Mesenchymal stem cell (in vitro differentiated cells and primary cell): ENCODE measurements around the gene PXDC1.

Source experiments
- DNase-seq: peaks from one replicate; pipeline ENCODE4 v3.0.0-alpha.2; 2013
- H2AFZ ChIP-seq: one replicate; pipeline ENCODE4 v1.6.1; 2013; ENCODE audit warnings: low read depth, mild to moderate bottlenecking, control low read depth, inconsistent platforms, low read length, moderate library complexity
- H2AK5ac ChIP-seq: 2 replicates; pipeline ENCODE4 v1.6.1; 2013; ENCODE audit warnings: low read length, moderate library complexity, mild to moderate bottlenecking, inconsistent platforms; ENCODE audit not compliant: severe bottlenecking
- H2BK120ac ChIP-seq: one replicate; pipeline ENCODE4 v1.6.1; 2013; ENCODE audit warnings: low read depth, mild to moderate bottlenecking, inconsistent platforms, low read length, moderate library complexity
- H2BK12ac ChIP-seq, 2 experiments: one replicate each; pipeline ENCODE4 v1.6.1; 2013; ENCODE audit warnings: inconsistent platforms in 2 of 2, low read length in 2 of 2, mild to moderate bottlenecking in 2 of 2, moderate library complexity in 2 of 2, control low read depth in 1 of 2
- H2BK15ac ChIP-seq: one replicate; pipeline ENCODE4 v1.6.1; 2013; ENCODE audit warnings: mild to moderate bottlenecking, low read depth, inconsistent platforms; ENCODE audit not compliant: poor library complexity, severe bottlenecking
- H2BK5ac ChIP-seq: 2 replicates; pipeline ENCODE4 v1.6.1; 2013; ENCODE audit warnings: low read depth, mild to moderate bottlenecking, low read length, control low read depth, inconsistent platforms; ENCODE audit not compliant: poor library complexity, severe bottlenecking
- H3K14ac ChIP-seq, 2 experiments: one replicate each; pipeline ENCODE4 v1.6.1; 2013; ENCODE audit warnings: inconsistent platforms in 2 of 2, low read length in 2 of 2, control low read depth in 1 of 2, mild to moderate bottlenecking in 1 of 2, moderate library complexity in 1 of 2
- H3K18ac ChIP-seq, 2 experiments: one replicate each; pipeline ENCODE4 v1.6.1; 2013; ENCODE audit warnings: inconsistent platforms in 2 of 2, low read length in 2 of 2, control low read depth in 1 of 2, low read depth in 1 of 2, mild to moderate bottlenecking in 1 of 2
- H3K23ac ChIP-seq, 2 experiments: one replicate each; pipeline ENCODE4 v1.6.1; 2013; ENCODE audit warnings: inconsistent platforms in 2 of 2, low read length in 2 of 2, mild to moderate bottlenecking in 2 of 2, moderate library complexity in 2 of 2, control low read depth in 1 of 2
- H3K27ac ChIP-seq: 2 replicates; pipeline ENCODE4 v1.5.1; 2013; ENCODE audit warnings: mild to moderate bottlenecking, moderate library complexity, low read length, control low read depth, inconsistent platforms; ENCODE audit not compliant: poor library complexity, severe bottlenecking
- H3K27me3 ChIP-seq, 2 experiments: 2 replicates each; pipeline versions ENCODE4 v1.6.1 to v1.7.0; 2013; ENCODE audit warnings: low read length in 2 of 2, mild to moderate bottlenecking in 2 of 2, moderate library complexity in 2 of 2, control low read depth in 1 of 2, inconsistent platforms in 1 of 2; ENCODE audit not compliant: control insufficient read depth in 1 of 2, insufficient read depth in 1 of 2
- H3K36me3 ChIP-seq, 2 experiments: 2 replicates each; pipeline versions ENCODE4 v1.6.1 to v1.7.0; 2013; ENCODE audit warnings: low read length in 2 of 2, control low read depth in 1 of 2, inconsistent platforms in 1 of 2, low read depth in 1 of 2, mild to moderate bottlenecking in 1 of 2; ENCODE audit not compliant: insufficient read depth in 2 of 2, control insufficient read depth in 1 of 2
- H3K4ac ChIP-seq, 2 experiments: one replicate each; pipeline ENCODE4 v1.6.1; 2013; ENCODE audit warnings: inconsistent platforms in 2 of 2, low read length in 2 of 2, mild to moderate bottlenecking in 2 of 2, moderate library complexity in 2 of 2, control low read depth in 1 of 2, low read depth in 1 of 2
- H3K4me1 ChIP-seq: 2 replicates; pipeline ENCODE4 v1.6.1; 2013; ENCODE audit warnings: low read depth, low read length, control low read depth; ENCODE audit not compliant: control insufficient read depth, insufficient read depth
- H3K4me2 ChIP-seq: 2 replicates; pipeline ENCODE4 v1.6.1; 2013; ENCODE audit warnings: low read length, mild to moderate bottlenecking, inconsistent platforms; ENCODE audit not compliant: poor library complexity, severe bottlenecking
- H3K4me3 ChIP-seq, 2 experiments: 2 replicates each; pipeline versions ENCODE4 v1.5.1 to v1.7.0; 2013; ENCODE audit warnings: low read length in 2 of 2, mild to moderate bottlenecking in 2 of 2, control low read depth in 1 of 2, low read depth in 1 of 2; ENCODE audit not compliant: insufficient read depth in 1 of 2
- H3K79me1 ChIP-seq: replicated peaks from 2 replicates; pipeline ENCODE4 v1.6.1; 2013; ENCODE audit warnings: mild to moderate bottlenecking, control low read depth, low read length, inconsistent platforms; ENCODE audit not compliant: poor library complexity, severe bottlenecking
- H3K9ac ChIP-seq: 2 replicates; pipeline ENCODE4 v1.7.0; 2013; ENCODE audit warnings: mild to moderate bottlenecking, low read length, moderate library complexity
- H3K9me3 ChIP-seq: 2 replicates; pipeline ENCODE4 v1.7.0; 2013; ENCODE audit warnings: mild to moderate bottlenecking, low read length; ENCODE audit not compliant: control insufficient read depth
- H4K8ac ChIP-seq: one replicate; pipeline ENCODE4 v1.6.1; 2013; ENCODE audit warnings: inconsistent platforms, mild to moderate bottlenecking, low read length, moderate library complexity
- H4K91ac ChIP-seq: one replicate; pipeline ENCODE4 v1.6.1; 2013; ENCODE audit warnings: mild to moderate bottlenecking, low read length, inconsistent platforms
- WGBS: methylation state at CpG from one replicate; pipeline ENCODE4 v1.1.7; 2013; ENCODE audit warnings: mixed read lengths; 5-methylcytosine and 5-hydroxymethylcytosine counted together

The PXDC1 gene

DNA sequence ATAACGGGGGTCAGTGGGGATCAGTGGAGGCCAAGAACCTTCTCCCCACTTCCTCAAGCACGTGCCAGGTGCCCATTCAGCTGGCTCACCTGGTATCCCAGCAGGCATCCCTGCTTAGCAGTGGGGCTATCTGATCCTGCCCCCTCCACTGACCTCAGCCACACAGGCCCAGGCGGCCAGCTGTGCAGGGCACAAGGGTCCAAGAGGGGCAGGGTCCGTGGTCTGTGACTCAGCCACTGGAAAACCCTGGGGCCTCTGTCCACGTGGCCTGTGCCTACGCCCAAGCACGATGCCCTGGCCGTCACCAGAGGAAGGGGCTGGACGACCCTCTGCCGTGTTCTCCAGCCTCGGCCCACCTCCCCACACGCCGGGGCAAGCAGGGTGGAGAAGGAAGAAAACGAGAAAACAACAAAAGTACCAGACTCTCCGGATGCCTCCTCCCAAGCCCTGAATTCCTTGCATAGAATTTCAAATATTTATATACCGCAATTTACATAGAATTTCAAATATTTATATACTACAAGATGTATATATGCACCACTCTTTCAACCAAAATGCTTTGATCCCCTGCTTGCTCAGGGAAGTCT is 12.1 kb downstream of the PXDC1 start:
- H3K79me1 ChIP-seq = peaks cover 26% of the 10 kb centered on the region
- H3K14ac ChIP-seq = peak overlapping the region in 1 of 2 experiments; percentile 53
- H2AK5ac ChIP-seq = no peak overlapping the region
- H3K4me1 ChIP-seq = peaks cover 32% of the 10 kb centered on the region
- peak overlapping the region; percentile 34 for H4K91ac ChIP-seq
- peak; percentile 33 for DNase-seq
- no peak overlapping the region for H3K4ac ChIP-seq
- no peaks in the 10 kb centered on the region for H3K27me3 ChIP-seq
- H2BK120ac ChIP-seq = no peak overlapping the region
- H2BK5ac ChIP-seq = no peak overlapping the region
- no peak overlapping the region for H3K27ac ChIP-seq
- H4K8ac ChIP-seq = peak overlapping the region; percentile 41
- peak overlapping the region in 1 of 2 experiments; percentile 37 for H3K18ac ChIP-seq
- H3K23ac ChIP-seq = peak overlapping the region in 1 of 2 experiments; percentile 9
- peak overlapping the region in 1 of 2 experiments; percentile 37 for H2BK12ac ChIP-seq
- WGBS = 64% methylated on average over 11 of the region's 16 CpGs
- no peak overlapping the region for H3K4me2 ChIP-seq
- H3K36me3 ChIP-seq = peaks cover 53 to 57% of the 10 kb centered on the region in 2 experiments
- H3K4me3 ChIP-seq = no peak overlapping the region
- no peak overlapping the region for H2AFZ ChIP-seq
- H3K9me3 ChIP-seq = peaks cover 9% of the 10 kb centered on the region
- peak overlapping the region; percentile 32 for H3K9ac ChIP-seq
- H2BK15ac ChIP-seq = no peak overlapping the region

DNA sequence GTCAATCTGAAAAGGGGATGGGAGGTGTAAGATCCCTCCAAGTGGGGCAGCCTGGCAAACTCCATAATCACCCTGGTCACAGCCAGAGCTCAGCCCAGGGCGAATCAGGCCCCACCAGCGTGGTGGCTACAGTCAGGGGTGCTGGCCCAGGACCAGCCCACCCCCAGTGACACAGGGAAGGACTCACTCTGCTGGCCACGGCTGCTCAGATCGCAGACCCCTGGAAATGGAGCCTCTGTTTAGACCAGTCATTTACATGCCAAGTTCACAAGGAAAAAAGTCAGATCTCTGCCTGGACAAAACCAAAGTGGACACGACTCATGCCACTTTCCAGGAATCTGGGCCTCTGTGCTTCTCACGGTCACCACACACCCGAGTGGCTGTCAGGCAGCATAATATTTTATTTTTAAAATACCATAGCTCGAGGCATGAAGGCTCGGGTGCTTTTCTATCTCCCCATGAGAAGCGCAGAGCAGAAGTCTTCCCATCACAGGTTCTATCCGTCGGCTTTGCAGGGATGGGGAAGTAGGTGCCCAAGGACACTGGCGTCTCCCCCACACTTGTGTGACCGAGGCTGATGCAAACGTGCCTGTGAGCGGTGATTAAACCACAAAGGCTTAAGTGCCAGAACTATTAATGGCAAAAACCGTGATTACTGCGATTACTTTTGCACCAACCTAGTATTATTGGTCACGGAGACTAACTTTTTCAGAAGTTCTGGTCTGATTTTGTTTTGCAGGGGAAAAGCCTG is 13.0 kb downstream of the PXDC1 start:
- no peak overlapping the region for H3K23ac ChIP-seq
- no peak overlapping the region for H2BK5ac ChIP-seq
- H3K14ac ChIP-seq = no peak overlapping the region
- H3K9ac ChIP-seq = peak overlapping the region; percentile 32
- no peak overlapping the region for H3K4me3 ChIP-seq
- H2AFZ ChIP-seq = no peak overlapping the region
- no peaks in the 10 kb centered on the region for H3K27me3 ChIP-seq
- no peak overlapping the region for H4K91ac ChIP-seq
- H3K27ac ChIP-seq = no peak overlapping the region
- H3K9me3 ChIP-seq = peaks cover 9% of the 10 kb centered on the region
- H2BK15ac ChIP-seq = no peak overlapping the region
- DNase-seq = peak; percentile 34
- H2BK12ac ChIP-seq = no peak overlapping the region
- peaks cover 62 to 63% of the 10 kb centered on the region in 2 experiments for H3K36me3 ChIP-seq
- WGBS = 92% methylated on average over 19 of the region's 19 CpGs
- no peak overlapping the region for H3K4me2 ChIP-seq
- no peak overlapping the region for H3K4ac ChIP-seq
- peaks cover 31% of the 10 kb centered on the region for H3K79me1 ChIP-seq
- H2BK120ac ChIP-seq = no peak overlapping the region
- no peak overlapping the region for H3K18ac ChIP-seq
- no peak overlapping the region for H2AK5ac ChIP-seq
- no peak overlapping the region for H4K8ac ChIP-seq
- peaks cover 25% of the 10 kb centered on the region for H3K4me1 ChIP-seq

DNA sequence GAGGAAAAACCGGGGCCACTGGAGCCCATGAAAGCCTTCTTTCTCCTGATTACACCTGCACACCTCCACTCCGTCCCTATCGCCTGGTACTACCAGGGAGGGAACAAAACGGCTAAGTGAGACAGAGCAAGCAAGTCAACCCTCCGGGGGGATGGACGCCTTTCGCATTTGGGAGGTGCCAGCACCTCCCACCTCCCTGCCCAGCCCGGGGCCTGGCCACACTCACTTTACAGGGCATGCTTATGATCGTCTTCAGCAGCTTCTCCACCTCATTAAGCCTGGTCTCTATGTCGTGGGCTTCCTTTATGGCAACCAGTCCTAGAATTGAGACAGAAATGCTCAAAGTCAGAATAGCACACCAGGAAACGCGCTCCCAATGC is 13.7 kb downstream of the PXDC1 start:
- no peak overlapping the region for H2BK15ac ChIP-seq
- no peak overlapping the region for H2AK5ac ChIP-seq
- H3K36me3 ChIP-seq = peaks cover 69% of the 10 kb centered on the region in 2 experiments
- H3K9ac ChIP-seq = peak overlapping the region; percentile 32
- no peak overlapping the region for H3K14ac ChIP-seq
- H2BK12ac ChIP-seq = no peak overlapping the region
- H3K4me3 ChIP-seq = no peak overlapping the region
- H3K4me1 ChIP-seq = peaks cover 21% of the 10 kb centered on the region
- DNase-seq = no peak
- peaks cover 31% of the 10 kb centered on the region for H3K79me1 ChIP-seq
- H2BK5ac ChIP-seq = no peak overlapping the region
- no peak overlapping the region for H3K4ac ChIP-seq
- no peak overlapping the region for H4K91ac ChIP-seq
- no peaks in the 10 kb centered on the region for H3K27me3 ChIP-seq
- no peak overlapping the region for H3K18ac ChIP-seq
- peaks cover 9% of the 10 kb centered on the region for H3K9me3 ChIP-seq
- no peak overlapping the region for H3K4me2 ChIP-seq
- WGBS = 96% methylated on average over 12 of the region's 12 CpGs
- no peak overlapping the region for H4K8ac ChIP-seq
- H3K27ac ChIP-seq = no peak overlapping the region
- H3K23ac ChIP-seq = no peak overlapping the region
- no peak overlapping the region for H2BK120ac ChIP-seq
- no peak overlapping the region for H2AFZ ChIP-seq

DNA sequence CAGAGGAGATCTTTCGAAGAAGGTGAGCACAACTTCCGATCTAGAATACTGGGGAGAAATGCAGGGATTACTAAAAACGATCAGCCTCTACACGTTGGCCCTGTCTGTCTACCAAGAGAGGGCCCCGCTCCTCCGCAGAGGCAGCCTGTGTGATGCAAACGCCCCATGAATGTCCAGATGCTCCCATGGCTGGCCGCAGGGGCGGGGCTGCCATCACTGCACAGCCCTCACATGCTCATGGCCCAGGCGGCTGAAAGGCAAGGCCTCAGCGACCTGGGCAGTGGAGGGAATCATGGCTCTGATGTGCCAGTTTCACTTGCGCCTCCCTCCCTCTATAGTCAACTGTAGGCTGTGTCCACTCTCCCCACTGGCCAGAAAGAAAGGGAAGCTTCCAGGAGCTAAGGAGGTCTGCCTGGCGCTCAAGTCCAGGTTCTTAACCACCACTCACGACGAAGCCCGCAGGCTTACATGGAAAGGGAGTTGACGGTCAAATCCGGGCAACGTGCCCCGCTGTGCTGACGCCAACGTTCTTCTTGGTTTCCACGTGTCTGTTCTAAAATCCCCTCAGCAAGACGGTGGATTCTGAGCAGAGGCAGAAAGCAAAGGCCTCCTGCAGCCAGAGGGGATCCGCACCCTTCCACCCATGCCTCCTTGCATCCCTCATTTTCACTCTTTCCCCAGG is 14.2 kb downstream of the PXDC1 start:
- no peak overlapping the region for H2BK15ac ChIP-seq
- H3K9ac ChIP-seq = peak overlapping the region; percentile 29
- H4K8ac ChIP-seq = no peak overlapping the region
- no peak overlapping the region for H3K27ac ChIP-seq
- H3K27me3 ChIP-seq = no peaks in the 10 kb centered on the region
- no peak overlapping the region for H3K23ac ChIP-seq
- peaks cover 9% of the 10 kb centered on the region for H3K9me3 ChIP-seq
- H4K91ac ChIP-seq = no peak overlapping the region
- 94% methylated on average over 25 of the region's 25 CpGs for WGBS
- no peak overlapping the region for H3K4ac ChIP-seq
- no peak overlapping the region for H3K4me3 ChIP-seq
- H3K79me1 ChIP-seq = peaks cover 31% of the 10 kb centered on the region
- no peak overlapping the region for H2BK12ac ChIP-seq
- H3K14ac ChIP-seq = no peak overlapping the region
- no peak overlapping the region for H2AFZ ChIP-seq
- no peak overlapping the region for H2AK5ac ChIP-seq
- H3K4me1 ChIP-seq = peaks cover 18% of the 10 kb centered on the region
- H2BK5ac ChIP-seq = no peak overlapping the region
- DNase-seq = no peak
- H3K18ac ChIP-seq = no peak overlapping the region
- no peak overlapping the region for H3K4me2 ChIP-seq
- H2BK120ac ChIP-seq = no peak overlapping the region
- H3K36me3 ChIP-seq = peaks cover 71 to 73% of the 10 kb centered on the region in 2 experiments
